HG03039 (cell line): Measurements from ENCODE around the gene ANK2.
"Not testable (repeated sequence)": the region's sequence is repeated elsewhere in the genome, so short reads cannot be mapped to it uniquely, and the experiment has no call there.

ENCODE experiments used
- ATAC-seq: cut with Tn5 transposase; IDR thresholded peaks from one replicate; pipeline ENCODE4 v1.9.1; 2021; ENCODE audit warnings: mild to moderate bottlenecking, moderate library complexity; ENCODE audit not compliant: unreplicated experiment

The ANK2 gene

DNA sequence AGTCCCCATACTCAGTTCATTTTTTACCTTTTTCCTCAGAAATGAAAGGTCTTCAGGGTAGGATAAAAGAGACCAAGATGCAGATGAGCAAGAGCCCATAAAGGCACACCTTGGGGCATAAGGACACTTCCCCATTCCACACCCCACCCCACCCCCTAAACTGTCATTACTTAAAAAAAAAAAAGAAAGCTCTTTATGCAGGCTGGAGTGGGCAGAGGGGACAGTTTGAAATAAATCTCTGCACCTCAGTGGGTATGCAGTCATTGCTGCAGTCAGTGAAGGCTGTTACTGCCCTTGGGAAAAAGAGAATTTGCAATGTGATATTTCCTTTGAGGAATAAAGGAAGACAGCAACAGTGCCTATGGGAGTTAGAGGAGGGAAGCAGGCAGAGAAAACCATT is 137.5 kb downstream of the ANK2 start:
- ATAC-seq = no peak

DNA sequence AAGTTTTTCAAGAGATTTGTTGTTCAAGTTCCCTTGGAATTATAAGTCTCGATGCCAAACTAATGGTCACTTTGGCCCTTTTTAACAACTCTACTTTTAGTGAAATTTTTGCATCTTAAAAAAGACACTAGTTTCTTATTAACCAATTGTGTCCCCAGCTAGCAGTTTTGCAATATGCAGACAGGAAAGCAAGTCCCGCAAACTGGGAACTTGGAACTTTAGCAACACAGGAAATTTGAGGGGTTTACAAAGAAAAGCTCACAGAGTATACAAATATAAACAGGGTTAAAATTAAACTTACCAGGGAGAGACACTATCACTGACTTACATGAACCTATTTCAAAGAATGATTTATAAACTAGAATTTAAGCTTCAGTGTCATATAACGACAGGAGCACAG is 137.9 kb downstream of the ANK2 start:
- ATAC-seq = no peak

- ATAC-seq = no peak
Observed at GRCh38 chr4:113189546-113189945, 140.1 kb downstream of the ANK2 start.

GRCh38 chr4:113209153-113209552 is 159.7 kb downstream of the ANK2 start:
- no peak for ATAC-seq

GRCh38 chr4:113209652-113210320 is 160.3 kb downstream of the ANK2 start:
- ATAC-seq = no peak

DNA sequence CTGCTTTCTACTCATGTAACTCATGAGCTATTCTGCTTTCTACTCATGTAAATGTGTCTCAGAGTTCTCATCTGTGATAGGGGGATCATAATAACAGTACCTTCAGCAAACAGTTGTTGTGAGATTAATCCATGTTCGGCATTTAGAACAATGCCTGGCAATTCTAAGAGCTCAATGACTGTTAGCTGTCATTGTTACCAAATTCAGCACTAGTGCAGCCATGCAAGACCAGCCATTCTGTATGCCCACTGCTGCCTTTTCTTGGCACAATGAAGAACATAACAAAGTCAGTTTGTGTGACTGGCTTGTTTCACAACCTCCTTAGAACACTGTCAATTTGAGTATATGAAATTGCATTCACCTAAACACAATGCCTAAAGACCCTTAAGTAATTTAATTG is 163.2 kb downstream of the ANK2 start:
- no peak for ATAC-seq

DNA sequence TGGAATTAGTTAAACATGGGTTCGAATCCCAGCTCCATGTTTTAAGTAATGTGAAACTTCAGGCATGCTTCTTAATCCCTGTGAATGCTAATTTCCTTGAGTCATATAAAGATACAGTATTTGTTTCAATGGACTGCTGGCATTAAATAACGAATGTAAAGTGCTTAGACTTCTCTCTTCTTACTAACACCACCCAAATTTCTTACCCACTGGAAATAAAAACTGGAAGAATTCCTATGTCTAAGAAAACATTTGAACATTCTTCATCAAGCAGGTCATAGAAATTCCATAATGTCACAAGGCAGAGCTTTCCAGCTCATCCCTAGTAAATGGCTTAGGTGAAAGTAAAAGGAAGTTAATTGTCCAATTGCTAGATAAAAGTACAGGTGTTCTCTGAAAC is 172.5 kb downstream of the ANK2 start:
- no peak for ATAC-seq

DNA sequence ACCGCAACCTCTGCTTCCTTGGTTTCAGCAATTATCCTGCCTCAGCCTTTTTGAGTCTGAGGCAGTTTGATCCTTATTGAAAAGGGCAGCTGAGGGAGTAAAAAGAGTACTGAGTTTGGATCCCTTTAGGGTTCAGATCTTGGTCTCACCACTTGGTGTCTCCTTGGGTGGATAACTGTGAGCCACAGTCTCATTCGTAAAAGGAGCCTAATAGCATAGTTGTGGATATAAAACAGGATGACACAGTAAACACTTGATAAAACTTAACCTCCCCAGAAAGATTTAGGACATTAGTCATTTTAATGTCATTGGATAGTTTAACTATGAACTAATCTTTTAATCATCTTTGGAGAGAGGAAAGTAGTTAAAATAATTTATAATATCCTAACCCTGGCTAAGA is 173.0 kb downstream of the ANK2 start:
- no peak for ATAC-seq

DNA sequence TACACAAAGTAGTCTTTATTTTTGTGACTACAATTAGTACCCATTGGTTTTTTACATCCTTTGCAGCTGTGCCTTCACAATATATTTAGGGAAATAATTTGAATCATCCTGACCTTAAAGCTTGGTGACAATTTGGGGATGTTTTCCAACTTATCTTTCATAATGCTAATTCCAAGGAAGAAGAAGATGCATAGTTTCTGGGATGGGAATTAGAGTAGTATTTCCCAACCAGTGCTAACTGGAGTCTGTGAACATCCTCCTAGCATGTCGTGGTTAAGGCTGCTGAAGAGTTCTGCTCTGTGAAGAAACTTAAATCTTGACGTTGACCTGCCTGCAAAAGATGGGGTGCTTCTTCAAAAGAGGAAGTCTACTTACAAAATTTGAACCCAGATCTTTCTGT is 173.5 kb downstream of the ANK2 start:
- no peak for ATAC-seq

GRCh38 chr4:113232194-113232593 is 182.7 kb downstream of the ANK2 start:
- ATAC-seq = no peak

- ATAC-seq = no peak
Observed at GRCh38 chr4:113236916-113237315, 187.5 kb downstream of the ANK2 start.

DNA sequence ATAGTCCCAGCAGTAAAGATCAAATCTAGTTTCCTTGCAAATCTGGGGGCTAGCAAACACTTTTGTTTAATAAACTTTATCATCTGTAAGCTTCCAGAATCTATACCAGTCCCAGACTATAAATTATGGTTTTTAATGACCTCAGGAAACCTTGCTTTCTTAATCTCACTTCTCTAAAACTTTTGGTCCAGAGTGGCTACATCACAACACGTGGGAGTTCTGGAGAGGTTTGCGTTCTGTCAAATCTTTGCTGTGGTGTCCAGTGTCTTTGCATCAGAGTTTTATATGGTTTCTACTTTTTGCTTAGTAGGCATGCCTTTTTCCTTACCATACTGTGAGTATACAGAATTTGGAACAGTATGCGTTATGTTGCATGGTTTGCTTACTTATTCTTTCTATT is 193.9 kb downstream of the ANK2 start:
- ATAC-seq = no peak

DNA sequence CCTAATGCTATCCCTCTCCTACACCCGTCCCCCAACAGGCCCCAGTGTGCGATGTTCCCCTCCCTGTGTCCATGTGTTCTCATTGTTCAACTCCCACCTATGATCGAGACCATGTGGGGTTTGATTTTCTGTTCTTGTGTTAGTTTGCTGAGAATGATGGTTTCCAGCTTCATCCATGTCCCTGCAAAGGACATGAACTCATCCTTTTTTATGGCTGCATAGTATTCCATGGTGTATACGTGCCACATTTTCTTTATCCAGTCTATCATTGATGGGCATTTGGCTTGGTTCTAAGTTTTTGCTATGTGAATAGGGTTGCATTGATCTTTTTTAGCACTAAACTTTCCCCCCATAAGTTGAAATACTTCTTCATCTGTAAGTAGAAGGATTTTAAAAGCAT is 195.3 kb downstream of the ANK2 start:
- not testable (repeated sequence) for ATAC-seq

DNA sequence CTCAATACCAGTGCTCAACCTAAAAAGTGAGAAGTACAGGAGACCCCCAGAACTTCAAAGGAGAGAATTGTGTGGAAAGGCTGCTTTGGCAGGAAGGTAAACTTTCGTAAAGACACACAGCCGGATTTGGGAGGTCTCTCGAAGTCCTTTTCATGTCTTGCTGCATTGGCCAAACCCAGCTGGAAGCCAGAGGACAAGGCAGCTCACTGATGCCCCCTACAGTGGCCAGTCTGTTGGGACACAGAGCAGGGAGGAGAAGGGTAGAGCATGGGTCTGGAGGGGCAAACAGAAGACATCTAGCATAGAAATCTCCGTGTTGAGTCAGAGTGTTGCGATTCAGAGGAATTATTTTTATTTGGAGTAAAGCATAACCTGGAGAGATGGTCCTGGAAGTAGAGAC is 198.9 kb downstream of the ANK2 start:
- ATAC-seq = no peak

GRCh38 chr4:113255628-113256027 is 206.2 kb downstream of the ANK2 start:
- no peak for ATAC-seq

- no peak for ATAC-seq
Observed at GRCh38 chr4:113256946-113257345, 207.5 kb downstream of the ANK2 start.

DNA sequence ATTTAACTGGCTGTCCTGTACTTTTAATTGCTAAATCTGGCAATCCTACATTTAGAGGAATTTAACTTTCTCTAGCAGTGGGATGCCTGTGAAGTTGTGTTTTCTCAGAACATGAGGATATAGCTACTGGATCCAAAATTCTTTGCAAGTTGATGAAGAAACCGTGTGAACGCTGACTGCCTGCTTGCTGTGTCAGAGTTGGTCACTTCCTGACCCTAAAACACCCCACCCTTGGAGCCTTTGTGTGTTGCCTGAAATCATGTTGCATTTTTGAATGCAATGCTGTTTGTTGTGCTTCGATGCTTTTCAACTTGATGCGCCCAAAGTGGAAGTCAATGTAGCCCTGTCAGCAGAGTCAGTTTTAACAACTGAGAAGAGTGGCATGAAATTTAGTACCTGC is 211.2 kb downstream of the ANK2 start:
- ATAC-seq = no peak

DNA sequence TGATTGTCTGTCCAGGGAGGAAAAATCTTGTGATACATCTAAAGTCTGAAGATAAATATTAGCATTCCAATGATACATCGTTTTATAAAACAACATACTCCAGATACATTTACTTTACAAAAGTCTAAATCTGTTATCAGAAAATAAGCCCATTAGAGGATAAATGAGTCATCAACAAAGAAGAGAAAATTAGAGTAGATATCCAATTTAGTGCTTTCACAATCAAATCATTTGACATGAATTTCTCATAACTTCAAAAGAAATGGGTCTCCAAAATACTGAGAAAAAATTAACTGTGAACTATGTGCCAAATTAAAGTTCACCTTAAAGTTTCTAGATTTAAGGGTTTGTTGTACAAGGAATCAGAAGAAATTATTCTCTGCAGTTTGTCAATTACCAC is 213.8 kb downstream of the ANK2 start:
- no peak for ATAC-seq

- no peak for ATAC-seq
Observed at GRCh38 chr4:113270520-113271319, 221.3 kb downstream of the ANK2 start.

GRCh38 chr4:113272523-113272922 is 223.1 kb downstream of the ANK2 start:
- no peak for ATAC-seq

DNA sequence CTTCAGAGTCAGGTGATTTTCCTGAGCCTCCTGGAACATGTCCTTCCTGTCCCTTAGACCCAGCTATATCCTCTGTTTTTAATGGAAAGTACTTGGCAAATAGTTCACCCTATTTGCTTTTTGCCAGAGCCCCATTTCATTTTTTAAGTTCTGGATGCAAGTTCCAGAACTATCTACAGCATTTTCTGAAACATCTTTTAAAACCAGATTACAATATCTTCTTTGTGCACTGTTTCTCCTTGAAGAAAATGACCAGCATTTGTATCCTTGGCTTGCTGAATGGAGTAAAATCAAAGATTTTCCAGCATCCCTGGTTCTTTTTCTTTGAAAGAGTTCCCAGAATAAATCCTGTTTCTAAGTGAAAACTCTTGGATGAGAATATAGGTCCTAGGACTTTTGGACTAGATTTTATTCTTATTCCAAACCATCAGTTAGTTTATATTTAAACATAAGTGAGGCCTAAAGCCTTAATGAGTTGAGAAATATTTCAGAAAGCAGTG is 224.3 kb downstream of the ANK2 start:
- ATAC-seq = no peak

DNA sequence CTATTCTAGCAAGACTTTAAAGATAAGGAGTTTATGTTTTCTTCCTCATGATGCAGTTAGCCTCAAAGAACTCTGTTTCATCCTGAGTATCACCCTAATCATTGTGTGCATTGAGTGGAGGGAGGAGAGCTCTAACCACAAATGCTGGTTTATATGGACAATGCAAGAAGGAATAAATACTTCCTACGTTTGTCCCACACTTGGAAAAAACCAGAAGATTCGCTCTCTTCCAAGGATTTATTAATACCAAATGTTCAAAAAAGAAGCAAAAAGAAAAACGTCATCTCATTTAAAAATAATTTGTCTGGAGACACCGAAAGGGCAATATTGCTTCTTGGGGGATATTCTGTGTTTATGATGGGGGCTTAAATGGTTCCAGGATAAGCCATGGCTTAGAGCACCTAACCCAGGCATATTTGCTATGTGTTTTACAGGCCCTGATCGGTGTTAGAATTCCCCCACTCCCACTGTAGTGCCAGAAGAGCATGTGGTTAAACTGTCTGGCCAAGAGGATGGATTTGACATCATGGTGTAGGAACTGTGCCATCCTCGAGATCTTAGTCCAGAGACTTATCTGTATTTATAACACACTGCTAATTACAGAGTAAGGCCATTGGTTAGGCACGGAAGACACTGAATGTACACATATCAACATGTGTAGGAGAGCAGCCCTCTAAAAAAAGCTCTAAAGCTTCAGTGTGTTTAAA is 227.2 kb downstream of the ANK2 start:
- ATAC-seq = no peak
